ENCODE results near the gene PC. TPM values are rescaled to one million over a fixed set of nuclear protein-coding genes. Genes with fewer than 3 reads are reported as not detected.

The PC gene
- total RNA-seq, 1 donor from 2014 or later = 49.1 TPM

GRCh38 chr11:66880496-66881450 lies 77.4 kb downstream of the PC start:
- Mint-ChIP-seq H3K4me3 (ENCODE audit: unreplicated experiment) (no peak overlapping the region), H3K27me3 (ENCODE audit: unreplicated experiment) (no peaks in the 10 kb centered on the region), H3K9me3 (ENCODE audit: unreplicated experiment) (no peaks in the 10 kb centered on the region), H3K4me1 (ENCODE audit: unreplicated experiment) (peaks cover 70% of the 10 kb centered on the region), H3K36me3 (ENCODE audit: unreplicated experiment) (no peaks in the 10 kb centered on the region), H3K27ac (ENCODE audit: unreplicated experiment) (no peak overlapping the region)
- TF ChIP-seq, protein P1, sequence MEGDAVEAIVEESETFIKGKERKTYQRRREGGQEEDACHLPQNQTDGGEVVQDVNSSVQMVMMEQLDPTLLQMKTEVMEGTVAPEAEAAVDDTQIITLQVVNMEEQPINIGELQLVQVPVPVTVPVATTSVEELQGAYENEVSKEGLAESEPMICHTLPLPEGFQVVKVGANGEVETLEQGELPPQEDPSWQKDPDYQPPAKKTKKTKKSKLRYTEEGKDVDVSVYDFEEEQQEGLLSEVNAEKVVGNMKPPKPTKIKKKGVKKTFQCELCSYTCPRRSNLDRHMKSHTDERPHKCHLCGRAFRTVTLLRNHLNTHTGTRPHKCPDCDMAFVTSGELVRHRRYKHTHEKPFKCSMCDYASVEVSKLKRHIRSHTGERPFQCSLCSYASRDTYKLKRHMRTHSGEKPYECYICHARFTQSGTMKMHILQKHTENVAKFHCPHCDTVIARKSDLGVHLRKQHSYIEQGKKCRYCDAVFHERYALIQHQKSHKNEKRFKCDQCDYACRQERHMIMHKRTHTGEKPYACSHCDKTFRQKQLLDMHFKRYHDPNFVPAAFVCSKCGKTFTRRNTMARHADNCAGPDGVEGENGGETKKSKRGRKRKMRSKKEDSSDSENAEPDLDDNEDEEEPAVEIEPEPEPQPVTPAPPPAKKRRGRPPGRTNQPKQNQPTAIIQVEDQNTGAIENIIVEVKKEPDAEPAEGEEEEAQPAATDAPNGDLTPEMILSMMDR (IDR thresholded peaks at IDR 0.05) = peak; percentile 9
- DNase-seq (ENCODE audit: extremely low spot score, unreplicated experiment) = no peak

DNA sequence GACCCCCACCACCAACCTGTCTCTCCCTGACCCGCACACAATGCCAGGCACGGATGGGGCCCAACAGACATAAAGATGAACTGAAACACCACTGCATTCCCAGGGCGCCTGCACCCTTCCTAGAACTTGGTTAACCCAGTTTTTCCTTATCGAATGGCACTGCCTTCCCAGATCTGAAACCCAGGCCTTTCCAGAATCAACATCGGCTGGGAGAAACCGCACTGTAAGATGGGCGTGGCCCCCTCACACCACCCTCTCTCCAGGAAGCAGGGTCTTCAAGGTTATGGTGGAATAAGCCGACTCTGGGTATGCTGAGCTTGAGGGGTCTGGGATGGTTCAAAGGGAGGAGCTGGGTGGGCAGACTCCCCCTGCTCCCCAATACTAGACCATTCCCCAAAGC lies 78.2 kb downstream of the PC start:
- Mint-ChIP-seq H3K9me3 (ENCODE audit: unreplicated experiment) (no peaks in the 10 kb centered on the region), H3K4me3 (ENCODE audit: unreplicated experiment) (no peak overlapping the region), H3K4me1 (ENCODE audit: unreplicated experiment) (peaks cover 65% of the 10 kb centered on the region), H3K27me3 (ENCODE audit: unreplicated experiment) (no peaks in the 10 kb centered on the region), H3K36me3 (ENCODE audit: unreplicated experiment) (no peaks in the 10 kb centered on the region), H3K27ac (ENCODE audit: unreplicated experiment) (no peak overlapping the region)
- TF ChIP-seq, protein P1 (IDR thresholded peaks at IDR 0.05) = no peak
- DNase-seq (ENCODE audit: extremely low spot score, unreplicated experiment) = no peak

DNA sequence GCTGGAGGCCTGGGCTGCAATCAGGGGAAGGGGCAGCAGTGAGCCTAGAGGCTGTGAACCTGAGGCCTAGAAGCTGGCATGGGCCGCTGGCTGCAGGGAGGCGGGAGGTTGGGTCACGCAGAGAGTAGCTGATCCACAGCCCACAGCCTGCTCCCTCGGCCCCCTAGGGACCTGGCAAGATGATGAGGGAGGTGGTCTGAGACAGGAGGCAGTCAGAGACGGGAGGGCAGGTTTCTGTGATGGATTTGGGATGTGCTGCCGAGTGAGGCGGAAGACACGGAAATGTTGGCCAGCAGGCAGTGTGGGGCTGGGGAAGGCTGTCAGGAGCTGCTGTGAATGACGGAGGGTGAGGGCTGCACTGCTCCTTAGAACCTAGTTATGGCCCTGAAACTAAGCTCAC lies 78.6 kb downstream of the PC start:
- peak overlapping the region; percentile 2 for H3K27ac Mint-ChIP-seq (ENCODE audit: unreplicated experiment)
- H3K4me1 Mint-ChIP-seq (ENCODE audit: unreplicated experiment) = peaks cover 65% of the 10 kb centered on the region

GRCh38 chr11:66879000-66879399 lies 79.2 kb downstream of the PC start:
- TF ChIP-seq, protein P1 (IDR thresholded peaks at IDR 0.05) = no peak
- H3K27me3 Mint-ChIP-seq (ENCODE audit: unreplicated experiment) = no peaks in the 10 kb centered on the region
- no peak overlapping the region for H3K4me3 Mint-ChIP-seq (ENCODE audit: unreplicated experiment)
- no peaks in the 10 kb centered on the region for H3K36me3 Mint-ChIP-seq (ENCODE audit: unreplicated experiment)
- H3K4me1 Mint-ChIP-seq (ENCODE audit: unreplicated experiment) = peaks cover 65% of the 10 kb centered on the region
- no peaks in the 10 kb centered on the region for H3K9me3 Mint-ChIP-seq (ENCODE audit: unreplicated experiment)
- peak overlapping the region; percentile 84 for H3K27ac Mint-ChIP-seq (ENCODE audit: unreplicated experiment)
- no peak for DNase-seq (ENCODE audit: extremely low spot score, unreplicated experiment)

More for the DNA sequence above, 78.6 kb downstream of the PC start:
- Mint-ChIP-seq H3K27me3 (ENCODE audit: unreplicated experiment) (no peaks in the 10 kb centered on the region), H3K4me3 (ENCODE audit: unreplicated experiment) (no peak overlapping the region), H3K9me3 (ENCODE audit: unreplicated experiment) (no peaks in the 10 kb centered on the region), H3K36me3 (ENCODE audit: unreplicated experiment) (no peaks in the 10 kb centered on the region)
- TF ChIP-seq, protein P1 (IDR thresholded peaks at IDR 0.05) = no peak
- no peak for DNase-seq (ENCODE audit: extremely low spot score, unreplicated experiment)

DNA sequence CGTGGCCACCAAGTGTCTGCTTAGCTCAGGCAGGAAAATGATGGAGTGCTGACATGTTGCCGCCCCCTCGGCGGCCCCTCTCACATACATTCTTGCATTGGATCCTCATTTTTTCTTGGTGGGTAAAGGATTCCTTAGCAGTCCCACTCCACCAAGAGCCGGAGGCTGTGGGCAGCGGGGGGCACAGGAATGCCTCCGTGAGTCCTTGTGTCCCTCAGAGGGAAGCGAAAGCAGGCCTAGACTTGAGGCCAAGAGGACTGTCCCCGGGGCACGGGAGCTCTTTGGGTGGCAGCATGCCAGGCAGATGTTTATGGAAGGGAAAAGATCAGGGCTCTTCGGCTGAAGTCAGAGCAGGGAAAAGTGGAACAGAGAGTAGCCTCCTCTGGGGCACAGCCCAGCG lies 79.7 kb downstream of the PC start:
- Mint-ChIP-seq H3K27ac (ENCODE audit: unreplicated experiment) (peak overlapping the region; percentile 84), H3K4me3 (ENCODE audit: unreplicated experiment) (no peak overlapping the region), H3K9me3 (ENCODE audit: unreplicated experiment) (no peaks in the 10 kb centered on the region), H3K4me1 (ENCODE audit: unreplicated experiment) (peaks cover 61% of the 10 kb centered on the region), H3K27me3 (ENCODE audit: unreplicated experiment) (no peaks in the 10 kb centered on the region), H3K36me3 (ENCODE audit: unreplicated experiment) (no peaks in the 10 kb centered on the region)
- TF ChIP-seq, protein P1 (IDR thresholded peaks at IDR 0.05) = no peak
- DNase-seq (ENCODE audit: extremely low spot score, unreplicated experiment) = no peak

All from osteocyte (in vitro differentiated cells).